ENCODE measurements around the gene PTDSS2.

PTDSS2 gene

GRCh38 chr11:440065-441042, 9.7 kb upstream of the PTDSS2 start:
- TF ChIP-seq CTCF (IDR thresholded peaks at IDR 0.05; ENCODE audit: extremely low read depth, insufficient read depth, missing control alignments): peak; percentile 27
- in situ Hi-C loops (cut with MboI; ENCODE audit: low pct_unique_long_range_greater_than_20kb, low sequenced_read_pairs, unreplicated experiment): no loop called here
- no peak for DNase-seq (ENCODE audit: low spot score)

GRCh38 chr11:441043-441417, 9.0 kb upstream of the PTDSS2 start:
- TF ChIP-seq CTCF (IDR thresholded peaks at IDR 0.05; ENCODE audit: extremely low read depth, insufficient read depth, missing control alignments): no peak
- in situ Hi-C loops (cut with MboI; ENCODE audit: low pct_unique_long_range_greater_than_20kb, low sequenced_read_pairs, unreplicated experiment): no loop called here
- DNase-seq (ENCODE audit: low spot score): no peak

- in situ Hi-C loops (cut with MboI; ENCODE audit: low pct_unique_long_range_greater_than_20kb, low sequenced_read_pairs, unreplicated experiment): no loop called here
- DNase-seq (ENCODE audit: low spot score): peak; percentile 91
- TF ChIP-seq CTCF (IDR thresholded peaks at IDR 0.05; ENCODE audit: extremely low read depth, insufficient read depth, missing control alignments): no peak
Measured at GRCh38 chr11:441418-442274, 8.4 kb upstream of the PTDSS2 start, which contains the start of gene ANO9. Gene ANO9, minus strand, starts transcription at chr11:442011. Its CDS starts 85 bp downstream, at chr11:441926.

- no peak for DNase-seq (ENCODE audit: low spot score)
- TF ChIP-seq CTCF (IDR thresholded peaks at IDR 0.05; ENCODE audit: extremely low read depth, insufficient read depth, missing control alignments): no peak
- in situ Hi-C loops (cut with MboI; ENCODE audit: low pct_unique_long_range_greater_than_20kb, low sequenced_read_pairs, unreplicated experiment): no loop called here
Measured at GRCh38 chr11:442611-443081, 7.4 kb upstream of the PTDSS2 start.

GRCh38 chr11:443542-444199, 6.4 kb upstream of the PTDSS2 start:
- in situ Hi-C loops (cut with MboI; ENCODE audit: low pct_unique_long_range_greater_than_20kb, low sequenced_read_pairs, unreplicated experiment): no loop called here
- TF ChIP-seq CTCF (IDR thresholded peaks at IDR 0.05; ENCODE audit: extremely low read depth, insufficient read depth, missing control alignments): no peak
- DNase-seq (ENCODE audit: low spot score): no peak

All from GM13977 (cell line).